Transverse colon (tissue), 4 donors: ENCODE measurements around the gene LENG1.

ENCODE experiments used
- EP300 ChIP-seq: sonication (generic); formaldehyde crosslinking; IDR thresholded peaks from one replicate; pipeline ENCODE4 v1.6.1; 2017; ENCODE audit warnings: antibody characterized with exemption, low read depth
- POLR2A ChIP-seq: fragments of 450-650 bp; IDR thresholded peaks from one replicate; pipeline ENCODE4 v1.6.1; 2016; ENCODE audit warnings: antibody characterized with exemption, mild to moderate bottlenecking, moderate library complexity
- POLR2AphosphoS5 ChIP-seq, 3 donors: sonication (generic); formaldehyde crosslinking; IDR thresholded peaks; one replicate each; pipeline ENCODE4 v1.6.1; 2016; ENCODE audit warnings: antibody characterized with exemption in 3 of 3
- TF ChIP-seq, protein P1 (sequence below), 5 experiments: fragments of 200-600 bp in 3 of 5; fragments of 450-650 bp in 2 of 5; sonication (generic) in 3 of 5; IDR thresholded peaks; 1 replicate in 2 of 5; 2 replicates in 3 of 5; pipeline ENCODE4 v1.5.1; 2016 to 2017; ENCODE audit warnings: antibody characterized with exemption in 5 of 5, inconsistent platforms in 3 of 5, mild to moderate bottlenecking in 2 of 5, moderate library complexity in 1 of 5

DNA sequence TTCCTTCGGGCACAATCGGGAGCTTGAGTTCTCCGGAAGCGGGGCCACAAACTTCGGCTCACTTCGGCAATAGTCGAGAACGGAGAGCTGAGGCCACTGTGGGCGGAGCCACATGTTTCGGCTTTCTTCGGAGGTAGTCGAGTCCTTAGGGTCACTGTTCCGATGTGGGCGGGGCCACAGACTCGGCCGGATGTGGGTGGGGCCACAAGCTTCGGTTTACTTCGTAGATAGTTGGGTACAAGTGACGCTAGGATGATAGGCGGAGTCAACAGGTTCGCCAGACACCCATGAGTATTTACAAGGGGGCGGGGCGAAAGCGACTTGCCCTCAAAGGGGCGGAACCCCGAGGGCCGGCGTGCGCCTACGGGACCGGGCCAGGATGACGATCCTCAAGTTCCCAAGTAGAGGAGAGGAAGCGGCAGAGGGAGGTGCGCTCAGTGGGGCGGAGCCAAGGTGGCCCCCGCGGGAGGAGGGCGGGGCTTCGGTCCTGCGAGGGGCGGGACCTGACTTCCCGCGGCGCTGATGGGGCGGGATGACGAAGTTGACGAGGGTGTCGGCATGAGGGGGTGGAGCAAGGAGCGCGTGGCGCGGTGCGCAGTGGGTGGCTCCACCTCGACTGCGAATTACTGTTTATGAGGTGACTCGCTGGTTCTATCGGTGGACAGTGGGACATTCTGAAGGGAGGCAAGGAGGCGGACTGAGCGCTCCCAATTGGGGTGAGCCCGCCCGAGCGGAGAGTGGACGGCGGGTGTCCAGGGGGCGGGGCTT, 30.4 kb upstream of the LENG1 start:
- TF ChIP-seq POLR2A, result peak; percentile 82
- TF ChIP-seq, protein P1, sequence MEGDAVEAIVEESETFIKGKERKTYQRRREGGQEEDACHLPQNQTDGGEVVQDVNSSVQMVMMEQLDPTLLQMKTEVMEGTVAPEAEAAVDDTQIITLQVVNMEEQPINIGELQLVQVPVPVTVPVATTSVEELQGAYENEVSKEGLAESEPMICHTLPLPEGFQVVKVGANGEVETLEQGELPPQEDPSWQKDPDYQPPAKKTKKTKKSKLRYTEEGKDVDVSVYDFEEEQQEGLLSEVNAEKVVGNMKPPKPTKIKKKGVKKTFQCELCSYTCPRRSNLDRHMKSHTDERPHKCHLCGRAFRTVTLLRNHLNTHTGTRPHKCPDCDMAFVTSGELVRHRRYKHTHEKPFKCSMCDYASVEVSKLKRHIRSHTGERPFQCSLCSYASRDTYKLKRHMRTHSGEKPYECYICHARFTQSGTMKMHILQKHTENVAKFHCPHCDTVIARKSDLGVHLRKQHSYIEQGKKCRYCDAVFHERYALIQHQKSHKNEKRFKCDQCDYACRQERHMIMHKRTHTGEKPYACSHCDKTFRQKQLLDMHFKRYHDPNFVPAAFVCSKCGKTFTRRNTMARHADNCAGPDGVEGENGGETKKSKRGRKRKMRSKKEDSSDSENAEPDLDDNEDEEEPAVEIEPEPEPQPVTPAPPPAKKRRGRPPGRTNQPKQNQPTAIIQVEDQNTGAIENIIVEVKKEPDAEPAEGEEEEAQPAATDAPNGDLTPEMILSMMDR (IDR thresholded peaks at IDR 0.05), result no peak
- TF ChIP-seq POLR2AphosphoS5 (IDR thresholded peaks at IDR 0.05), result peak; percentile 14 to 90 (median 74)
- no peak for TF ChIP-seq EP300
